CD14-positive monocyte (primary cell): ENCODE data around the gene TSC22D3. TPM values are rescaled to one million over a fixed set of nuclear protein-coding genes. Genes with fewer than 3 reads are reported as not detected.

Experiments used
- DNase-seq, 3 donors: peaks; one replicate each; pipeline ENCODE4 v3.0.0-alpha.2; 2011 to 2022
- H2AFZ ChIP-seq: 2 replicates; pipeline ENCODE4 v1.6.0; 2012; ENCODE audit warnings: mild to moderate bottlenecking, low read depth, low read length, inconsistent platforms; ENCODE audit not compliant: insufficient read depth, poor library complexity, severe bottlenecking
- H3K27ac ChIP-seq, 2 donors: 1 replicate in 1 of 2; 2 replicates in 1 of 2; pipeline ENCODE4 v1.5.1; 2012 to 2013; ENCODE audit warnings: low read length in 2 of 2, control low read depth in 1 of 2, inconsistent platforms in 1 of 2, low read depth in 1 of 2, mild to moderate bottlenecking in 1 of 2
- H3K27me3 ChIP-seq, 2 donors: one replicate each; pipeline versions ENCODE4 v1.6.0 to v1.6.1; 2011 to 2013; ENCODE audit warnings: low read length in 2 of 2; ENCODE audit not compliant: control insufficient read depth in 2 of 2, insufficient read depth in 2 of 2
- H3K36me3 ChIP-seq, 2 donors: replicated peaks in 1 of 2; 1 replicate in 1 of 2; 2 replicates in 1 of 2; pipeline versions ENCODE4 v1.5.1 to v1.6.1; 2012 to 2013; ENCODE audit warnings: low read length in 2 of 2, control low read depth in 1 of 2, inconsistent platforms in 1 of 2, mild to moderate bottlenecking in 1 of 2; ENCODE audit not compliant: insufficient read depth in 2 of 2, control insufficient read depth in 1 of 2
- H3K4me1 ChIP-seq, 2 donors: 1 replicate in 1 of 2; 2 replicates in 1 of 2; pipeline versions ENCODE4 v1.5.1 to v1.6.1; 2012 to 2013; ENCODE audit warnings: low read length in 2 of 2, control low read depth in 1 of 2, inconsistent platforms in 1 of 2, mild to moderate bottlenecking in 1 of 2, moderate library complexity in 1 of 2; ENCODE audit not compliant: insufficient read depth in 2 of 2, control insufficient read depth in 1 of 2
- H3K4me2 ChIP-seq: replicated peaks from 2 replicates; pipeline ENCODE3; 2012; ENCODE audit warnings: low read length, moderate library complexity, mild to moderate bottlenecking; ENCODE audit not compliant: poor library complexity, severe bottlenecking; ENCODE audit errors: extremely low read depth
- H3K4me3 ChIP-seq, 3 experiments: fragments of 200-600 bp in 1 of 3; sonication (generic) in 1 of 3; replicated peaks in 1 of 3; 1 replicate in 2 of 3; 2 replicates in 1 of 3; pipeline ENCODE4 v1.5.1; 2011 to 2013; ENCODE audit warnings: low read length in 3 of 3, mild to moderate bottlenecking in 3 of 3, control low read depth in 2 of 3, low read depth in 2 of 3, inconsistent platforms in 1 of 3, moderate library complexity in 1 of 3
- H3K79me2 ChIP-seq: 2 replicates; pipeline ENCODE4 v1.6.0; 2012; ENCODE audit warnings: mild to moderate bottlenecking, control low read depth, inconsistent platforms, low read length, moderate library complexity; ENCODE audit not compliant: insufficient read depth
- H3K9ac ChIP-seq: 2 replicates; pipeline ENCODE4 v1.6.0; 2017; ENCODE audit warnings: low read length, mild to moderate bottlenecking; ENCODE audit not compliant: insufficient read depth, poor library complexity, severe bottlenecking
- H3K9me3 ChIP-seq, 2 donors: replicated peaks in 1 of 2; 1 replicate in 1 of 2; 2 replicates in 1 of 2; pipeline versions ENCODE4 v1.5.1 to v1.6.1; 2012 to 2013; ENCODE audit warnings: low read length in 2 of 2, control low read depth in 1 of 2; ENCODE audit not compliant: control insufficient read depth in 1 of 2, insufficient read depth in 1 of 2
- H4K20me1 ChIP-seq: 2 replicates; pipeline ENCODE4 v1.6.0; 2012; ENCODE audit warnings: mild to moderate bottlenecking, low read length, control low read depth, moderate library complexity; ENCODE audit not compliant: insufficient read depth
- H3K27ac Mint-ChIP-seq, 7 donors: one replicate each; pipeline ENCODE4 v1.8.0; 2020; ENCODE audit warnings: mild to moderate bottlenecking in 7 of 7, mixed read lengths in 7 of 7, moderate library complexity in 6 of 7, inconsistent platforms in 2 of 7
- H3K27me3 Mint-ChIP-seq, 3 donors: one replicate each; pipeline ENCODE4 v1.8.0; 2021 to 2022; ENCODE audit warnings: low read depth in 3 of 3, mild to moderate bottlenecking in 3 of 3, mixed read lengths in 3 of 3, moderate library complexity in 3 of 3, inconsistent platforms in 1 of 3
- H3K36me3 Mint-ChIP-seq, 2 donors: one replicate each; pipeline ENCODE4 v1.8.0; 2020; ENCODE audit warnings: mixed read lengths in 2 of 2, inconsistent platforms in 1 of 2, mild to moderate bottlenecking in 1 of 2
- H3K4me1 Mint-ChIP-seq: one replicate; pipeline ENCODE4 v1.8.0; 2020; ENCODE audit warnings: mild to moderate bottlenecking, mixed read lengths
- H3K4me3 Mint-ChIP-seq, 2 donors: one replicate each; pipeline ENCODE4 v1.8.0; 2020; ENCODE audit warnings: mild to moderate bottlenecking in 2 of 2, mixed read lengths in 2 of 2, moderate library complexity in 1 of 2
- H3K9me3 Mint-ChIP-seq, 7 donors: one replicate each; pipeline ENCODE4 v1.8.0; 2020 to 2022; ENCODE audit warnings: mixed read lengths in 7 of 7, mild to moderate bottlenecking in 6 of 7, moderate library complexity in 6 of 7, inconsistent platforms in 2 of 7
- WGBS: methylation state at CpG from one replicate; pipeline ENCODE4 v1.1.5; 2013; ENCODE audit warnings: missing lambda C conversion rate; ENCODE audit not compliant: insufficient coverage; 5-methylcytosine and 5-hydroxymethylcytosine counted together
- intact Hi-C, 2 donors: fragments of 100-400 bp; cut with micrococcal nuclease; formaldehyde crosslinking; loops; one replicate each; pipeline versions ENCODE4 v1.15.0 to v1.15.1; 2023
- polyA plus RNA-seq, 3 donors: library from polyadenylated mRNA; depleted of rRNA in 1 of 3; unstranded in 2 of 3; stranded (reverse) in 1 of 3; fragments of 300-500 nt in 2 of 3; fragments of >200 nt in 1 of 3; fragmentation: Illumina TruSeq in 2 of 3; gene quantifications; 1 replicate in 2 of 3; 2 replicates in 1 of 3; pipeline ENCODE4 v1.2.3, GENCODE V29; 2012 to 2021
- TF ChIP-seq, protein P1 (sequence below): fragments of 200-600 bp; IDR thresholded peaks from one replicate; pipeline ENCODE4 v1.8.0; 2022; ENCODE audit warnings: antibody characterized with exemption, mild to moderate bottlenecking

TSC22D3 gene
- polyA plus RNA-seq, 3 donors, result 171 to 1,562 (median 326) TPM

DNA sequence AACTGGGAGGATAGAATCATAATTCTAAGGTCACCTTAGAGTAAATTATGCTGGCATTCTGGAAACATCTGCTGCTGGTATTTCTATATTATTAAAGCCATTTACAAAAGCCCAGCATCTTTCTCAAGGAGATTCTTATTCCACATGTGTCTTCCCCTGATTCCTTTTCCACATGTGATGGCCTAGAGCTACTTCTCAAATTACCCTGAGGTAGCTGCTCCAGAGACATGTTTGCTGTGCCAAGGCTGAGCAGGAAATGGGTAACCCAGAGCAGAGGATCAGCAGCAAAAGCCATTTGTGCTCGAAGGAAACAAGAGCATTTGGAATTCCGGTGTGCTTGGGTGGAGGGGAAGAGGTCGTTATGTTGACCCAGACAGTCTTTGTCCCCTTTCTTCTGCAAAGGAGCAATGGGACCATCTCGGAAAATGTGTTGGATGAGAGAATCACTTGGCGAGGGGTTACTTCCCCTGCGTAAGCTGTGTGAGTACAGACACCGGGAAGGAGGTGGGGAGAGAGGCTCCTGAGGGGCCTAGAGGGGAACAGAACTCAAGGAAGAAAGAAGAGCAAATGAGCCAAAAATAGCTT, 24.6 kb downstream of the TSC22D3 start:
- Histone ChIP-seq H3K4me2 (no peak overlapping the region), H3K36me3 (no peaks in the 10 kb centered on the region), H2AFZ (no peak overlapping the region), H3K9ac (no peak overlapping the region), H3K79me2 (no peaks in the 10 kb centered on the region), H3K9me3 (no peaks in the 10 kb centered on the region), H3K4me3 (no peak overlapping the region), H4K20me1 (no peaks in the 10 kb centered on the region), H3K4me1 (peaks cover 13% of the 10 kb centered on the region in 2 donors), H3K27me3 (no peaks in the 10 kb centered on the region), H3K27ac (no peak overlapping the region)
- no peak for DNase-seq
- H3K36me3 Mint-ChIP-seq, result no peaks in the 10 kb centered on the region
- H3K4me3 Mint-ChIP-seq, result no peak overlapping the region
- peaks cover 11% of the 10 kb centered on the region for H3K4me1 Mint-ChIP-seq
- H3K27me3 Mint-ChIP-seq, result peaks cover 1 to 13% (median 6%) of the 10 kb centered on the region in 3 donors
- TF ChIP-seq, protein P1, sequence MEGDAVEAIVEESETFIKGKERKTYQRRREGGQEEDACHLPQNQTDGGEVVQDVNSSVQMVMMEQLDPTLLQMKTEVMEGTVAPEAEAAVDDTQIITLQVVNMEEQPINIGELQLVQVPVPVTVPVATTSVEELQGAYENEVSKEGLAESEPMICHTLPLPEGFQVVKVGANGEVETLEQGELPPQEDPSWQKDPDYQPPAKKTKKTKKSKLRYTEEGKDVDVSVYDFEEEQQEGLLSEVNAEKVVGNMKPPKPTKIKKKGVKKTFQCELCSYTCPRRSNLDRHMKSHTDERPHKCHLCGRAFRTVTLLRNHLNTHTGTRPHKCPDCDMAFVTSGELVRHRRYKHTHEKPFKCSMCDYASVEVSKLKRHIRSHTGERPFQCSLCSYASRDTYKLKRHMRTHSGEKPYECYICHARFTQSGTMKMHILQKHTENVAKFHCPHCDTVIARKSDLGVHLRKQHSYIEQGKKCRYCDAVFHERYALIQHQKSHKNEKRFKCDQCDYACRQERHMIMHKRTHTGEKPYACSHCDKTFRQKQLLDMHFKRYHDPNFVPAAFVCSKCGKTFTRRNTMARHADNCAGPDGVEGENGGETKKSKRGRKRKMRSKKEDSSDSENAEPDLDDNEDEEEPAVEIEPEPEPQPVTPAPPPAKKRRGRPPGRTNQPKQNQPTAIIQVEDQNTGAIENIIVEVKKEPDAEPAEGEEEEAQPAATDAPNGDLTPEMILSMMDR, result no peak
- no peaks in the 10 kb centered on the region for H3K9me3 Mint-ChIP-seq
- no peak overlapping the region for H3K27ac Mint-ChIP-seq
- intact Hi-C loops, result no loop called here
- no CpG with 5 or more reads among the region's 7 CpGs for WGBS

DNA sequence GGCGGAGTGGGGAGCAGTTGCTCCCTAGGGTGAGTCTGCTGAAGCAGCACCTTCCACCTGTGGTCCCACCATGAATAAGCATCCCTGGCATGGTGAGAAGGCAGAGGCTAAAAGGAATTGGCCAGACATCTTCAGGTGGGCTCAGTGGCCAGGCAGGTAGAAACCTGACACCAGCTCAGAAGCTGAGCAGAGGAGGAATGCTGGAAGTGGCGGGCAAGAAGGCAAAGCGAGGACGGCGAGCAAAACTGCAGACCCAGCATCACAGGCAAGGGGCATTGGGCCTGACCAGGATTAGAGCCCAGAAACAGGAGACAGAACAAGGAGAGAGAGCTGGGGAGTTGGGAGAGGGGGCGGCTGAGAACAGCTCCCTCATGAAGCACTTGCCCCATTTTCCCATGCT, 25.3 kb downstream of the TSC22D3 start:
- DNase-seq, result no peak
- Mint-ChIP-seq H3K4me3 (no peak overlapping the region), H3K27ac (no peak overlapping the region), H3K4me1 (peaks cover 11% of the 10 kb centered on the region), H3K36me3 (no peaks in the 10 kb centered on the region), H3K9me3 (no peaks in the 10 kb centered on the region), H3K27me3 (peaks cover 1 to 13% (median 4%) of the 10 kb centered on the region in 3 donors)
- TF ChIP-seq, protein P1, result no peak
- intact Hi-C loops, result no loop called here
- no peak overlapping the region for H3K4me2 ChIP-seq
- H4K20me1 ChIP-seq, result no peaks in the 10 kb centered on the region
- H3K27ac ChIP-seq, result no peak overlapping the region
- no peak overlapping the region for H2AFZ ChIP-seq
- H3K9me3 ChIP-seq, result no peaks in the 10 kb centered on the region
- H3K79me2 ChIP-seq, result no peaks in the 10 kb centered on the region
- no peaks in the 10 kb centered on the region for H3K36me3 ChIP-seq
- no peaks in the 10 kb centered on the region for H3K27me3 ChIP-seq
- WGBS, result no CpG with 5 or more reads among the region's 6 CpGs
- H3K9ac ChIP-seq, result no peak overlapping the region
- peaks cover 13% of the 10 kb centered on the region in 2 donors for H3K4me1 ChIP-seq
- H3K4me3 ChIP-seq, result no peak overlapping the region
